Nephron progenitor cell (in vitro differentiated cells): ENCODE data around the gene SIDT1.

Source experiments
- DNase-seq: peaks from one replicate; pipeline ENCODE4 v3.0.0; 2021
- H3K27ac Mint-ChIP-seq: 2 replicates; pipeline ENCODE4 v1.8.0; 2021; ENCODE audit warnings: mild to moderate bottlenecking, moderate library complexity, mixed read lengths
- H3K27me3 Mint-ChIP-seq: 2 replicates; pipeline ENCODE4 v1.8.0; 2021; ENCODE audit warnings: mild to moderate bottlenecking, low read depth, mixed read lengths; ENCODE audit not compliant: poor library complexity
- H3K36me3 Mint-ChIP-seq: 2 replicates; pipeline ENCODE4 v1.8.0; 2021; ENCODE audit warnings: low read depth, mixed read lengths
- H3K4me1 Mint-ChIP-seq: 2 replicates; pipeline ENCODE4 v1.8.0; 2021; ENCODE audit warnings: mixed read lengths
- H3K4me3 Mint-ChIP-seq: 2 replicates; pipeline ENCODE4 v1.8.0; 2021; ENCODE audit warnings: mild to moderate bottlenecking, moderate library complexity, mixed read lengths
- H3K9me3 Mint-ChIP-seq: 2 replicates; pipeline ENCODE4 v1.8.0; 2021; ENCODE audit warnings: mild to moderate bottlenecking, moderate library complexity, mixed read lengths
- TF ChIP-seq, protein P1 (sequence below): fragments of 200-600 bp; sonication (generic); IDR thresholded peaks from 2 replicates; pipeline ENCODE4 v1.5.0; 2021; ENCODE audit warnings: antibody characterized with exemption

SIDT1 gene

GRCh38 chr3:113600418-113601182 lies 68.2 kb downstream of the SIDT1 start:
- no peak for DNase-seq
- Mint-ChIP-seq H3K27ac (no peak overlapping the region), H3K4me3 (no peak overlapping the region), H3K4me1 (peaks cover 26% of the 10 kb centered on the region), H3K36me3 (no peaks in the 10 kb centered on the region), H3K27me3 (no peaks in the 10 kb centered on the region), H3K9me3 (no peaks in the 10 kb centered on the region)
- TF ChIP-seq, protein P1, sequence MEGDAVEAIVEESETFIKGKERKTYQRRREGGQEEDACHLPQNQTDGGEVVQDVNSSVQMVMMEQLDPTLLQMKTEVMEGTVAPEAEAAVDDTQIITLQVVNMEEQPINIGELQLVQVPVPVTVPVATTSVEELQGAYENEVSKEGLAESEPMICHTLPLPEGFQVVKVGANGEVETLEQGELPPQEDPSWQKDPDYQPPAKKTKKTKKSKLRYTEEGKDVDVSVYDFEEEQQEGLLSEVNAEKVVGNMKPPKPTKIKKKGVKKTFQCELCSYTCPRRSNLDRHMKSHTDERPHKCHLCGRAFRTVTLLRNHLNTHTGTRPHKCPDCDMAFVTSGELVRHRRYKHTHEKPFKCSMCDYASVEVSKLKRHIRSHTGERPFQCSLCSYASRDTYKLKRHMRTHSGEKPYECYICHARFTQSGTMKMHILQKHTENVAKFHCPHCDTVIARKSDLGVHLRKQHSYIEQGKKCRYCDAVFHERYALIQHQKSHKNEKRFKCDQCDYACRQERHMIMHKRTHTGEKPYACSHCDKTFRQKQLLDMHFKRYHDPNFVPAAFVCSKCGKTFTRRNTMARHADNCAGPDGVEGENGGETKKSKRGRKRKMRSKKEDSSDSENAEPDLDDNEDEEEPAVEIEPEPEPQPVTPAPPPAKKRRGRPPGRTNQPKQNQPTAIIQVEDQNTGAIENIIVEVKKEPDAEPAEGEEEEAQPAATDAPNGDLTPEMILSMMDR = no peak

- peaks cover 26% of the 10 kb centered on the region for H3K4me1 Mint-ChIP-seq
- TF ChIP-seq, protein P1 = no peak
- no peaks in the 10 kb centered on the region for H3K27me3 Mint-ChIP-seq
- no peaks in the 10 kb centered on the region for H3K36me3 Mint-ChIP-seq
- H3K27ac Mint-ChIP-seq = no peak overlapping the region
- no peak overlapping the region for H3K4me3 Mint-ChIP-seq
- no peak for DNase-seq
- no peaks in the 10 kb centered on the region for H3K9me3 Mint-ChIP-seq
Measured at GRCh38 chr3:113601240-113601639, 68.9 kb downstream of the SIDT1 start.

DNA sequence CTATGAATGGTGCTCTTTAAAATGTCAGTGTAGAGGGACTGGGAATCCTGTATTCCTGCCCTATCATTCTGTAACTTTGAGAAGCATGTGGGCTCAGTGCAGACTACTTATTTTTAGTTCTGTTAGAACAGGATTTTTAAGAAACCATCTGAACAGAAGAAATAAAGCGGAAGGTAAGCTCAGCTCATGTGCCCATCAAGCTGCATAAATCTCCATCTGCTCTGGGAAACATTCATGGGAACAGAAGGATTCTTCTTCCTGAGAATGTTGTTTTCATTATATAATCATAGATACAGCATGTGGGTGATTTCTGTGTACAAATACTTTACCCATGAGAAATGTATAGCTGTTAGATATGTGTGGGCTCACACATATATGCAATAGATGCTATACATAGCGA lies 69.9 kb downstream of the SIDT1 start:
- Mint-ChIP-seq H3K4me3 (no peak overlapping the region), H3K27me3 (no peaks in the 10 kb centered on the region), H3K4me1 (peaks cover 33% of the 10 kb centered on the region), H3K27ac (no peak overlapping the region), H3K9me3 (no peaks in the 10 kb centered on the region), H3K36me3 (no peaks in the 10 kb centered on the region)
- TF ChIP-seq, protein P1 = no peak
- no peak for DNase-seq

DNA sequence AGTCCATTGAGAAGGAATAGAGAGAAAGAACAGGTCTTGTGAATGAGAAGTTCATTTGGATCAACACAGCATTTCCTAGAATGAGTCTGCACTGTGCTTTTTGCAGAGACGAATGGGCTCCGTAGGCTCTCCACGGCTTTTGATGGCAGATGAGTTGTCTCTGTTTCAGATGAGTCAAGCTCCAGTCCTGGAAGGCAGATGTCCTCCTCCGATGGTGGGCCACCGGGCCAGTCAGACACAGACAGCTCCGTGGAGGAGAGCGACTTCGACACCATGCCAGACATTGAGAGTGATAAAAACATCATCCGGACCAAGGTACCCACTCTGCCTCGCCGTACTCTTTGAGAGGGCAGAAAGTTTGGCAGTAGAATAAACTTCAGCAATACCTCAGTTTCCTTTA lies 70.5 kb downstream of the SIDT1 start:
- Mint-ChIP-seq H3K36me3 (no peaks in the 10 kb centered on the region), H3K4me3 (no peak overlapping the region), H3K4me1 (peaks cover 36% of the 10 kb centered on the region), H3K27ac (no peak overlapping the region), H3K9me3 (no peaks in the 10 kb centered on the region), H3K27me3 (no peaks in the 10 kb centered on the region)
- TF ChIP-seq, protein P1 = no peak
- no peak for DNase-seq

- no peak for DNase-seq
- H3K4me3 Mint-ChIP-seq = no peak overlapping the region
- H3K27me3 Mint-ChIP-seq = peaks cover 4% of the 10 kb centered on the region
- no peaks in the 10 kb centered on the region for H3K36me3 Mint-ChIP-seq
- TF ChIP-seq, protein P1 = no peak
- no peaks in the 10 kb centered on the region for H3K9me3 Mint-ChIP-seq
- no peak overlapping the region for H3K27ac Mint-ChIP-seq
- H3K4me1 Mint-ChIP-seq = peaks cover 22% of the 10 kb centered on the region
Measured at GRCh38 chr3:113606539-113607218, 74.3 kb downstream of the SIDT1 start.
